NT2/D1 (cell line): ENCODE results near the gene PDE6A.

Source experiments
- SUZ12 ChIP-seq: IDR thresholded peaks from 2 replicates; pipeline ENCODE4 v1.6.1; 2011; ENCODE audit not compliant: insufficient read length, insufficient read depth; ENCODE audit errors: extremely low read depth
- YY1 ChIP-seq: IDR thresholded peaks from 2 replicates; pipeline ENCODE4 v1.6.1; 2011; ENCODE audit not compliant: insufficient read length, insufficient read depth
- ZNF274 ChIP-seq: IDR thresholded peaks from 2 replicates; pipeline ENCODE4 v1.6.1; 2011; ENCODE audit warnings: mild to moderate bottlenecking, low read depth, low read length

GRCh38 chr5:149930749-149931574 is 13.6 kb downstream of the PDE6A start:
- TF ChIP-seq ZNF274 = no peak
- no peak for TF ChIP-seq SUZ12
- TF ChIP-seq YY1 = no peak
